HepG2 (cell line): ENCODE data around the gene GRIK5. TPM values are rescaled to one million over a fixed set of nuclear protein-coding genes. Genes with fewer than 3 reads are reported as not detected.

Experiments used
- ATAC-seq: fragments of 200-7000 bp; cut with Tn5 transposase; 3 replicates; pipeline ENCODE4 v1.9.1; 2020; ENCODE audit warnings: mild to moderate bottlenecking, moderate library complexity
- BruUV-seq: library from RNA; stranded (reverse); fragments of 400-500 nt; replicated peaks from 2 replicates; lab custom pipeline; 2021; lab: Mats Ljungman, UMichigan
- CTCF ChIA-PET: fragments of 300-600 bp; formaldehyde crosslinking; extraction: SDS; loops from one replicate; lab custom pipeline; 2021; ENCODE audit warnings: low total read pairs, inconsistent platforms, low intra/inter-chr PET ratio; lab: Yijun Ruan, JAX
- POLR2A ChIA-PET: fragments of 350-600 bp; sonication (Branson Sonifier 250); formaldehyde crosslinking; loops from one replicate; lab custom pipeline; 2020; ENCODE audit warnings: antibody characterized with exemption, inconsistent platforms; lab: Yijun Ruan, JAX
- DNase-seq: peaks from one replicate; pipeline ENCODE4 v3.0.0-alpha.2; 2015; ENCODE audit warnings: low spot score
- FAIRE-seq: peaks from 3 replicates; lab custom pipeline; 2011; peaks lifted over from hg19 to GRCh38; lab: Jason Lieb, UNC
- H2AFZ ChIP-seq: one replicate; pipeline ENCODE4 v1.6.1; 2011; ENCODE audit warnings: low read length, inconsistent platforms
- H3K27ac ChIP-seq: fragments of 300-600 bp; 3 replicates; pipeline ENCODE4 v1.8.0; 2011; ENCODE audit warnings: mixed run types, mild to moderate bottlenecking, mixed read lengths, low read length, inconsistent platforms; ENCODE audit not compliant: insufficient read depth; ENCODE audit errors: extremely low read length
- H3K27me3 ChIP-seq, 2 experiments: fragments of 200-600 bp in 1 of 2; 2 replicates in 1 of 2; 3 replicates in 1 of 2; pipeline versions ENCODE4 v1.6.0 to v1.8.0; 2011; ENCODE audit warnings: low read length in 2 of 2, mild to moderate bottlenecking in 2 of 2, moderate library complexity in 2 of 2, inconsistent platforms in 1 of 2; ENCODE audit not compliant: insufficient read depth in 2 of 2, control insufficient read depth in 1 of 2
- H3K36me3 ChIP-seq, 2 experiments: fragments of 200-600 bp in 1 of 2; replicated peaks in 1 of 2; 2 replicates in 1 of 2; 3 replicates in 1 of 2; pipeline versions ENCODE4 v1.5.1 to v1.8.0; 2011; ENCODE audit warnings: low read length in 2 of 2, inconsistent platforms in 1 of 2; ENCODE audit not compliant: insufficient read depth in 2 of 2, control insufficient read depth in 1 of 2
- H3K4me1 ChIP-seq: 2 replicates; pipeline ENCODE4 v1.5.1; 2012; ENCODE audit warnings: low read length, inconsistent platforms; ENCODE audit not compliant: insufficient read depth
- H3K4me2 ChIP-seq: 2 replicates; pipeline ENCODE4 v1.6.0; 2011; ENCODE audit warnings: low read depth, low read length, inconsistent platforms
- H3K4me3 ChIP-seq, 3 experiments: fragments of 200-600 bp in 1 of 3; sonication (generic), shearing (Covaris generic) in 1 of 3; replicated peaks in 1 of 3; 2 replicates each; pipeline ENCODE4 v1.5.1; 2011 to 2016; ENCODE audit warnings: low read length in 3 of 3, inconsistent platforms in 2 of 3, low read depth in 2 of 3, mild to moderate bottlenecking in 2 of 3, control low read depth in 1 of 3, mixed read lengths in 1 of 3; ENCODE audit not compliant: insufficient read depth in 1 of 3
- H3K79me2 ChIP-seq: one replicate; pipeline ENCODE4 v1.6.1; 2011; ENCODE audit warnings: low read length, inconsistent platforms; ENCODE audit not compliant: insufficient read depth
- H3K9ac ChIP-seq: 2 replicates; pipeline ENCODE4 v1.6.0; 2011; ENCODE audit warnings: mild to moderate bottlenecking, low read depth, low read length, inconsistent platforms; ENCODE audit not compliant: insufficient read depth
- H3K9me3 ChIP-seq: 2 replicates; pipeline ENCODE4 v1.5.1; 2012; ENCODE audit warnings: mild to moderate bottlenecking, low read length
- H4K20me1 ChIP-seq: 2 replicates; pipeline ENCODE4 v1.6.0; 2011; ENCODE audit warnings: inconsistent platforms, mild to moderate bottlenecking, low read length, moderate library complexity; ENCODE audit not compliant: insufficient read depth
- CEBPB ChIP-seq: IDR thresholded peaks from 2 replicates; pipeline ENCODE4 v1.6.1; 2011; ENCODE audit warnings: low read depth, low read length, improper control_type of control experiment, borderline replicate concordance
- HDAC1 ChIP-seq: sonication (generic); formaldehyde crosslinking; IDR thresholded peaks from 2 replicates; pipeline ENCODE4 v1.5.1; 2020; ENCODE audit warnings: mild to moderate bottlenecking, missing genetic modification reagents
- HHEX ChIP-seq: IDR thresholded peaks from 2 replicates; pipeline ENCODE4 v1.6.1; 2016; ENCODE audit warnings: control low read depth
- KDM3A ChIP-seq: IDR thresholded peaks from 2 replicates; pipeline ENCODE4 v1.6.1; 2018; ENCODE audit warnings: low read depth, missing compliant biosample characterization
- KLF12 ChIP-seq: sonication (generic); formaldehyde crosslinking; IDR thresholded peaks from 2 replicates; pipeline ENCODE4 v1.4.0; 2020; ENCODE audit warnings: missing genetic modification reagents, borderline replicate concordance
- MTF2 ChIP-seq: sonication (generic); formaldehyde crosslinking; IDR thresholded peaks from 2 replicates; pipeline ENCODE4 v1.5.0; 2020; ENCODE audit warnings: missing genetic modification reagents, borderline replicate concordance
- NR0B2 ChIP-seq: sonication (generic); formaldehyde crosslinking; IDR thresholded peaks from 2 replicates; pipeline ENCODE4 v1.4.0; 2020; ENCODE audit warnings: mild to moderate bottlenecking, missing genetic modification reagents
- PHF21A ChIP-seq: sonication (generic); formaldehyde crosslinking; IDR thresholded peaks from 2 replicates; pipeline ENCODE4 v1.5.0; 2020; ENCODE audit warnings: mild to moderate bottlenecking, missing genetic modification reagents
- POLR2A ChIP-seq, 2 experiments: IDR thresholded peaks; 2 replicates each; pipeline ENCODE4 v1.6.1; 2011; ENCODE audit warnings: low read depth in 2 of 2, low read length in 2 of 2, mild to moderate bottlenecking in 1 of 2, moderate library complexity in 1 of 2; ENCODE audit not compliant: insufficient read depth in 1 of 2
- SAFB2 ChIP-seq: sonication (generic); formaldehyde crosslinking; IDR thresholded peaks from 2 replicates; pipeline ENCODE4 v1.5.1; 2020; ENCODE audit warnings: missing genetic modification reagents, low read depth, mild to moderate bottlenecking, borderline replicate concordance
- THAP9 ChIP-seq: sonication (generic); formaldehyde crosslinking; IDR thresholded peaks from 2 replicates; pipeline ENCODE4; 2020; ENCODE audit warnings: missing genetic modification reagents, mild to moderate bottlenecking, borderline replicate concordance
- TRAFD1 ChIP-seq: sonication (generic); formaldehyde crosslinking; IDR thresholded peaks from 2 replicates; pipeline ENCODE4 v1.5.1; 2020; ENCODE audit warnings: missing genetic modification reagents, mild to moderate bottlenecking, borderline replicate concordance
- ZC3H13 ChIP-seq: sonication (generic); formaldehyde crosslinking; IDR thresholded peaks from 2 replicates; pipeline ENCODE4 v1.8.1; 2023; ENCODE audit warnings: mild to moderate bottlenecking, missing genetic modification reagents, moderate library complexity
- WGBS: methylation state at CpG from one replicate; pipeline ENCODE4 v1.1.6; 2017; ENCODE audit warnings: low lambda C conversion rate; 5-methylcytosine and 5-hydroxymethylcytosine counted together
- in situ Hi-C: cut with HindIII; loops from 2 replicates; pipeline ENCODE4 v1.10.0; 2017; ENCODE audit warnings: low pct_unique_long_range_greater_than_20kb; ENCODE audit not compliant: extremely low pct_ligation_motif_present
- intact Hi-C: fragments of 100-400 bp; cut with micrococcal nuclease; formaldehyde crosslinking; loops from one replicate; pipeline ENCODE4 v1.10.0; 2022; ENCODE audit not compliant: unreplicated experiment
- polyA plus RNA-seq, 8 experiments: library from polyadenylated mRNA; depleted of rRNA in 3 of 8; stranded (reverse) in 7 of 8; unstranded in 1 of 8; fragments of >200 nt; fragmentation: Illumina TruSeq in 4 of 8; extraction: Trizol in 4 of 8; gene quantifications; 2 replicates each; pipeline versions ENCODE4 v1.2.1 to v1.2.3, GENCODE V29; 2011 to 2016; ENCODE audit warnings: low read depth in 4 of 8, missing spikeins in 1 of 8, mixed read lengths in 1 of 8; ENCODE audit not compliant: insufficient read depth in 1 of 8
- total RNA-seq, 5 experiments: library from RNA; depleted of rRNA; stranded (reverse); fragments of >200 nt; fragmentation: Illumina TruSeq; extraction: Trizol; gene quantifications; 2 replicates each; pipeline ENCODE4 v1.2.3, GENCODE V29; 2016; ENCODE audit warnings: low read depth in 1 of 5
- TF ChIP-seq, protein P1 (sequence below), 2 experiments: sonication (generic) in 1 of 2; formaldehyde crosslinking in 1 of 2; IDR thresholded peaks; 2 replicates each; pipeline versions ENCODE4 v1.4.0 to v1.6.1; 2018 to 2020; ENCODE audit warnings: missing genetic modification reagents in 2 of 2, borderline replicate concordance in 1 of 2, low read depth in 1 of 2, mild to moderate bottlenecking in 1 of 2, missing biosample characterization in 1 of 2

Gene GRIK5
- total and polyA plus RNA-seq, 2 of the 13 experiments (the other 11 are each of a cell fraction or from before 2014, with no cell fraction given), result not detected

DNA sequence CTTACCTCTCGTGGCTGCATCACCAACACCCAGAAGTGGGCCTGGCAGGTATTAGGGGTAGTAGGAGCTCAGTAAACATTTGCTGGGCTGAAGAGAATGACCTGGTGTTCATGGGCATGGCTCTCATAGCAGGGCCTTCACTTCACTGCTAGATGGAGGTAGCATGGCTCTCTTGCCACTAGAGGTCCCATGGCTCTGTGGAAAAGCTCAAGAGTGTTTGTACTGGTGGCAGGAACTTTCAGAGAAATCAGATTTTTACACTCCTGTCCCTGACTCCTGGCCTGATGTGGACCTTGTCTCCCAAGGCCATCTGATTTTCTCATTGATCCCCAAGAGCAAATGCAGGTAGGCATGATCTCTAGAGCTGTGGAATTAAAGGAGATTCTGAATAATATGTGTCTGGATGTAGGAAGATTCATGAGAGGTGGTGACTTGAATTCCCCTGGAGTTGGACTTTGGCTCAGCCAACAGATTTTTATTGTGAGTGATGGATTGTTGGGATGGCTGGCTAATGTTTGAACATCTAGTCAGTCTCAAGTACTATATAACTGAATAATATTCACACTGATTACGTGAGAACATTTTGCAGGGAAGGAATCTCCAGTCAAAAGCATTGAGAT, 11.7 kb upstream of the GRIK5 start:
- intact Hi-C loops (no loop called here), in situ Hi-C loops (no loop called here)
- H3K4me3 ChIP-seq, result no peak overlapping the region
- no peak overlapping the region for H2AFZ ChIP-seq
- H3K4me2 ChIP-seq, result peak overlapping the region; percentile 13; the same call in 1 of the 2 replicates
- H3K4me1 ChIP-seq, result peaks cover 42% of the 10 kb centered on the region
- H3K9ac ChIP-seq, result no peak overlapping the region
- no peaks in the 10 kb centered on the region; a peak in 1 of 5 replicates for H3K27me3 ChIP-seq
- peaks cover 24% of the 10 kb centered on the region for H4K20me1 ChIP-seq
- WGBS, result 63% methylated on average over 2 of the region's 2 CpGs
- DNase-seq (peak; percentile 57), FAIRE-seq (peak; percentile 89), ATAC-seq (peak; percentile 86)
- CTCF ChIA-PET, result no interaction called here
- peaks cover 17% of the 10 kb centered on the region for H3K79me2 ChIP-seq
- POLR2A ChIA-PET, result no interaction called here
- no TSS peak for BruUV-seq
- peak overlapping the region; percentile 20 for H3K27ac ChIP-seq
- peaks cover 24 to 26% of the 10 kb centered on the region in 2 experiments; a peak in 4 of 5 replicates for H3K36me3 ChIP-seq
- H3K9me3 ChIP-seq, result no peaks in the 10 kb centered on the region
- TF ChIP-seq CEBPB (no peak), POLR2A (IDR thresholded peaks at IDR 0.05; ENCODE audit: insufficient read depth in 1 of 2, low read depth in 2 of 2, low read length in 2 of 2) (0 out of 4 replicates have a peak, but pooled peaks of 1 of the 2 experiments have one; percentile 30), SAFB2 (no peak), HHEX (CRISPR knock-in tag) (no peak), KLF12 (CRISPR knock-in tag) (no peak), TRAFD1 (CRISPR knock-in tag) (no peak), KDM3A (no peak), PHF21A (CRISPR knock-in tag) (peak; percentile 36; the same call in 1 of the 2 replicates), NR0B2 (CRISPR knock-in tag) (no peak), THAP9 (CRISPR knock-in tag) (no peak), MTF2 (no peak), ZC3H13 (CRISPR knock-in tag) (peak; percentile 70; the same call in 1 of the 2 replicates), HDAC1 (CRISPR knock-in tag) (no peak)
- TF ChIP-seq, protein P1, sequence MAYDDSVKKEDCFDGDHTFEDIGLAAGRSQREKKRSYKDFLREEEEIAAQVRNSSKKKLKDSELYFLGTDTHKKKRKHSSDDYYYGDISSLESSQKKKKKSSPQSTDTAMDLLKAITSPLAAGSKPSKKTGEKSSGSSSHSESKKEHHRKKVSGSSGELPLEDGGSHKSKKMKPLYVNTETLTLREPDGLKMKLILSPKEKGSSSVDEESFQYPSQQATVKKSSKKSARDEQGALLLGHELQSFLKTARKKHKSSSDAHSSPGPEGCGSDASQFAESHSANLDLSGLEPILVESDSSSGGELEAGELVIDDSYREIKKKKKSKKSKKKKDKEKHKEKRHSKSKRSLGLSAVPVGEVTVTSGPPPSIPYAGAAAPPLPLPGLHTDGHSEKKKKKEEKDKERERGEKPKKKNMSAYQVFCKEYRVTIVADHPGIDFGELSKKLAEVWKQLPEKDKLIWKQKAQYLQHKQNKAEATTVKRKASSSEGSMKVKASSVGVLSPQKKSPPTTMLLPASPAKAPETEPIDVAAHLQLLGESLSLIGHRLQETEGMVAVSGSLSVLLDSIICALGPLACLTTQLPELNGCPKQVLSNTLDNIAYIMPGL (CRISPR knock-in tag; IDR thresholded peaks at IDR 0.05; ENCODE audit: borderline replicate concordance in 1 of 2, low read depth in 1 of 2), result 0 out of 4 replicates have a peak, but pooled peaks of 1 of the 2 experiments have one; percentile 29
